ENCODE measurements around the gene KBTBD13. TPM values are rescaled to one million over a fixed set of nuclear protein-coding genes. Genes with fewer than 3 reads are reported as not detected.
"Not testable (repeated sequence)": the region's sequence is repeated elsewhere in the genome, so short reads cannot be mapped to it uniquely, and the experiment has no call there.

The KBTBD13 gene
- total RNA-seq, 4 donors from 2014 or later: not detected

- DNase-seq: peak; percentile 83 to 85
- WGBS, 2 donors: 24% methylated on average over 5 of the region's 5 CpGs; no CpG with 5 or more reads in 1 of the 2 donors
- H3K4me1 ChIP-seq: peaks cover 15 to 44% of the 10 kb centered on the region in 2 donors
- intact Hi-C loops (cut with DNase I): no loop called here
- peak overlapping the region; percentile 0 to 55 (median 1) for H3K27ac ChIP-seq
- no peaks in the 10 kb centered on the region for H3K27me3 ChIP-seq
- TF ChIP-seq POLR2A (IDR thresholded peaks at IDR 0.05): no peak
- no peak for TF ChIP-seq CTCF (IDR thresholded peaks at IDR 0.05)
- H3K9me3 ChIP-seq: no peaks in the 10 kb centered on the region
- no peaks in the 10 kb centered on the region for H3K36me3 ChIP-seq
- no peak overlapping the region for H3K4me3 ChIP-seq (replicated peaks in 1 of 3)
Observed at GRCh38 chr15:65071381-65071811, 5.2 kb upstream of the KBTBD13 start.

- H3K4me1 ChIP-seq: peaks cover 15 to 44% of the 10 kb centered on the region in 2 donors
- WGBS, 2 donors: 82% methylated on average over 1 of the region's 1 CpG
- peak overlapping the region in 1 of 3 donors; percentile 55 for H3K27ac ChIP-seq
- no peak overlapping the region for H3K4me3 ChIP-seq (replicated peaks in 1 of 3)
- H3K27me3 ChIP-seq: no peaks in the 10 kb centered on the region
- H3K36me3 ChIP-seq: no peaks in the 10 kb centered on the region
- intact Hi-C loops (cut with DNase I): no loop called here
- no peak for TF ChIP-seq CTCF (IDR thresholded peaks at IDR 0.05)
- no peak for TF ChIP-seq POLR2A (IDR thresholded peaks at IDR 0.05)
- no peak for DNase-seq
- H3K9me3 ChIP-seq: no peaks in the 10 kb centered on the region
Observed at GRCh38 chr15:65072027-65072426, 4.5 kb upstream of the KBTBD13 start.

GRCh38 chr15:65072617-65073016, 3.9 kb upstream of the KBTBD13 start:
- 92 to 95% methylated on average over 3 of the region's 3 CpGs for WGBS, 2 donors
- H3K9me3 ChIP-seq: no peaks in the 10 kb centered on the region
- no peak for TF ChIP-seq POLR2A (IDR thresholded peaks at IDR 0.05)
- TF ChIP-seq CTCF (IDR thresholded peaks at IDR 0.05): no peak
- H3K4me1 ChIP-seq: peaks cover 15 to 43% of the 10 kb centered on the region in 2 donors
- H3K27ac ChIP-seq: peak overlapping the region in 1 of 3 donors; percentile 55
- H3K36me3 ChIP-seq: no peaks in the 10 kb centered on the region
- no peaks in the 10 kb centered on the region for H3K27me3 ChIP-seq
- intact Hi-C loops (cut with DNase I): no loop called here
- no peak for DNase-seq
- no peak overlapping the region for H3K4me3 ChIP-seq (replicated peaks in 1 of 3)

- WGBS, 2 donors: 100% methylated on average over 2 to 3 of the region's 22 CpGs
- H3K27me3 ChIP-seq; H3K9me3 ChIP-seq; H3K4me3 ChIP-seq (replicated peaks in 1 of 3); H3K36me3 ChIP-seq; DNase-seq; intact Hi-C loops (cut with DNase I); H3K27ac ChIP-seq: not testable (repeated sequence)
- H3K4me1 ChIP-seq: peaks cover 15 to 34% of the 10 kb centered on the region in 2 donors
Observed at GRCh38 chr15:65074946-65075345, 1.6 kb upstream of the KBTBD13 start.

- intact Hi-C loops (cut with DNase I); H3K36me3 ChIP-seq; H3K4me3 ChIP-seq (replicated peaks in 1 of 3); H3K27me3 ChIP-seq; H3K9me3 ChIP-seq; DNase-seq; H3K27ac ChIP-seq: not testable (repeated sequence)
- WGBS, 2 donors: 84 to 87% methylated on average over 12 of the region's 12 CpGs
- H3K4me1 ChIP-seq: peaks cover 10 to 30% of the 10 kb centered on the region in 2 donors
Observed at GRCh38 chr15:65075607-65076395, 745 bp upstream of the KBTBD13 start.

- Histone ChIP-seq H3K36me3 (no peaks in the 10 kb centered on the region), H3K9me3 (no peaks in the 10 kb centered on the region), H3K27me3 (no peaks in the 10 kb centered on the region), H3K4me3 (replicated peaks in 1 of 3) (no peak overlapping the region), H3K27ac (no peak overlapping the region), H3K4me1 (peaks cover 16 to 30% of the 10 kb centered on the region in 2 donors)
- no peak for TF ChIP-seq CTCF (IDR thresholded peaks at IDR 0.05)
- TF ChIP-seq POLR2A (IDR thresholded peaks at IDR 0.05): no peak
- WGBS, 2 donors: 63 to 67% methylated on average over 7 to 29 of the region's 85 CpGs
- intact Hi-C loops (cut with DNase I): no loop called here
- no peak for DNase-seq
Observed at GRCh38 chr15:65077291-65077980, 890 bp downstream of the KBTBD13 start.
